A549 (cell line): ENCODE measurements around the gene SUOX. TPM values are rescaled to one million over a fixed set of nuclear protein-coding genes. Genes with fewer than 3 reads are reported as not detected.

Source experiments
- ATAC-seq, 2 experiments: fragments of 200-7000 bp in 1 of 2; fragments of >200 bp in 1 of 2; cut with Nextera tagmentation in 1 of 2; cut with Tn5 transposase in 1 of 2; 3 replicates each; pipeline versions ENCODE4 v1.8.0 to v1.9.1; 2018 to 2020; ENCODE audit warnings: mild to moderate bottlenecking in 1 of 2, moderate library complexity in 1 of 2
- CTCF ChIA-PET: fragments of 300-600 bp; sonication (Branson Sonifier 250); formaldehyde crosslinking; extraction: SDS; loops from one replicate; lab custom pipeline; 2021; ENCODE audit warnings: antibody characterized with exemption, inconsistent platforms; lab: Yijun Ruan, JAX
- POLR2A ChIA-PET: fragments of 350-600 bp; formaldehyde crosslinking; extraction: SDS; loops from one replicate; lab custom pipeline; 2021; ENCODE audit warnings: antibody characterized with exemption, inconsistent platforms; lab: Yijun Ruan, JAX
- DNase-seq, 2 experiments: peaks; one replicate each; pipeline versions ENCODE4 v3.0.0 to v3.0.0-alpha.2; 2011 to 2016; ENCODE audit warnings: low read depth in 1 of 2, low spot score in 1 of 2
- FAIRE-seq: peaks from 2 replicates; lab custom pipeline; 2011; peaks lifted over from hg19 to GRCh38; lab: Jason Lieb, UNC
- H3K27ac ChIP-seq, 2 experiments: fragments of >200 bp; sonication (Bioruptor Twin); formaldehyde crosslinking; 3 replicates each; pipeline ENCODE4 v1.5.1; 2016 to 2017
- H3K4me1 ChIP-seq: fragments of >200 bp; sonication (Bioruptor Twin); formaldehyde crosslinking; 3 replicates; pipeline ENCODE4 v1.6.1; 2016
- H3K4me2 ChIP-seq: fragments of >200 bp; sonication (Bioruptor Twin); formaldehyde crosslinking; 3 replicates; pipeline ENCODE4 v1.6.1; 2016
- H3K4me3 ChIP-seq: fragments of >200 bp; sonication (Bioruptor Twin); formaldehyde crosslinking; 3 replicates; pipeline ENCODE4 v1.5.1; 2016
- H3K9me3 ChIP-seq: fragments of >200 bp; sonication (Bioruptor Twin); formaldehyde crosslinking; 3 replicates; pipeline ENCODE4 v1.6.1; 2016
- CBX8 ChIP-seq: fragments of 200-600 bp; sonication (generic); IDR thresholded peaks from 2 replicates; pipeline ENCODE4 v1.6.1; 2016
- CEBPB ChIP-seq, 2 experiments: fragments of >200 bp in 1 of 2; sonication (Bioruptor Twin) in 1 of 2; formaldehyde crosslinking in 1 of 2; IDR thresholded peaks; 2 replicates each; pipeline ENCODE4 v1.6.1; 2012 to 2016
- CHD2 ChIP-seq: fragments of 150-350 bp; IDR thresholded peaks from 2 replicates; pipeline ENCODE4 v1.6.1; 2014; ENCODE audit warnings: low read length; ENCODE audit not compliant: partially characterized antibody
- EHMT2 ChIP-seq: fragments of 200-600 bp; sonication (generic); IDR thresholded peaks from 2 replicates; pipeline ENCODE4 v1.6.1; 2016; ENCODE audit warnings: antibody characterized with exemption, low read depth, mild to moderate bottlenecking, moderate library complexity
- ESRRA ChIP-seq: fragments of 150-350 bp; IDR thresholded peaks from 2 replicates; pipeline ENCODE4 v1.6.1; 2014; ENCODE audit warnings: mild to moderate bottlenecking, low read length, borderline replicate concordance
- FOSB ChIP-seq: fragments of 250-450 bp; sonication (Bioruptor Pico); IDR thresholded peaks from 2 replicates; pipeline ENCODE4 v1.5.0; 2020; ENCODE audit warnings: mild to moderate bottlenecking, moderate library complexity
- HDAC2 ChIP-seq: fragments of 200-600 bp; sonication (generic); IDR thresholded peaks from 2 replicates; pipeline ENCODE4 v1.6.1; 2016
- HES2 ChIP-seq: fragments of >200 bp; sonication (Bioruptor Twin); formaldehyde crosslinking; IDR thresholded peaks from 2 replicates; pipeline ENCODE4 v1.6.1; 2016
- HMGXB4 ChIP-seq: fragments of 250-450 bp; sonication (Bioruptor Pico); IDR thresholded peaks from 2 replicates; pipeline ENCODE4 v1.5.0; 2021; ENCODE audit warnings: mild to moderate bottlenecking, moderate library complexity, borderline replicate concordance
- HOXB5 ChIP-seq: fragments of 250-450 bp; sonication (Bioruptor Pico); IDR thresholded peaks from 2 replicates; pipeline ENCODE4 v1.5.0; 2020; ENCODE audit warnings: mild to moderate bottlenecking, moderate library complexity
- KDM5A ChIP-seq: fragments of 200-600 bp; sonication (generic); IDR thresholded peaks from 2 replicates; pipeline ENCODE4 v1.6.1; 2016; ENCODE audit warnings: antibody characterized with exemption, mild to moderate bottlenecking
- MAZ ChIP-seq: fragments of 150-350 bp; IDR thresholded peaks from 2 replicates; pipeline ENCODE4 v1.6.1; 2014; ENCODE audit warnings: antibody characterized with exemption, low read depth, low read length, borderline replicate concordance
- NFE2L2 ChIP-seq: fragments of 150-350 bp; conservative IDR thresholded peaks from 2 replicates; pipeline ENCODE4 v1.6.1; 2014; ENCODE audit warnings: low read length
- NPAS2 ChIP-seq: fragments of 250-450 bp; sonication (Bioruptor Pico); IDR thresholded peaks from 2 replicates; pipeline ENCODE4 v1.8.0; 2022; ENCODE audit warnings: mild to moderate bottlenecking, moderate library complexity, borderline replicate concordance
- PBX3 ChIP-seq: IDR thresholded peaks from 2 replicates; pipeline ENCODE4 v1.6.1; 2012
- PHF8 ChIP-seq: fragments of 200-600 bp; sonication (generic); IDR thresholded peaks from 2 replicates; pipeline ENCODE4 v1.6.1; 2016; ENCODE audit warnings: low read depth, mild to moderate bottlenecking, antibody characterized with exemption, moderate library complexity, borderline replicate concordance
- SMC3 ChIP-seq: fragments of >200 bp; sonication (Bioruptor Twin); formaldehyde crosslinking; IDR thresholded peaks from 3 replicates; pipeline ENCODE4 v1.6.1; 2018; ENCODE audit warnings: inconsistent platforms
- SREBF2 ChIP-seq: fragments of 450-650 bp; IDR thresholded peaks from 2 replicates; pipeline ENCODE4 v1.6.1; 2014; ENCODE audit warnings: mild to moderate bottlenecking, moderate library complexity
- TP53 ChIP-seq: fragments of 250-450 bp; sonication (Bioruptor Pico); IDR thresholded peaks from 2 replicates; pipeline ENCODE4 v1.5.0; 2021; ENCODE audit warnings: mild to moderate bottlenecking, moderate library complexity
- USF2 ChIP-seq: fragments of 450-650 bp; IDR thresholded peaks from 2 replicates; pipeline ENCODE4 v1.6.1; 2014; ENCODE audit warnings: antibody characterized with exemption
- ZFP36 ChIP-seq: fragments of 450-650 bp; IDR thresholded peaks from 2 replicates; pipeline ENCODE4 v1.6.1; 2014; ENCODE audit warnings: borderline replicate concordance; ENCODE audit not compliant: partially characterized antibody
- ZSCAN20 ChIP-seq: fragments of 250-450 bp; sonication (Bioruptor Pico); IDR thresholded peaks from 2 replicates; pipeline ENCODE4 v1.8.0; 2022; ENCODE audit warnings: mild to moderate bottlenecking, moderate library complexity
- WGBS: methylation state at CpG from one replicate; pipeline ENCODE4 v1.1.6; 2017; ENCODE audit errors: missing lambda C conversion rate; 5-methylcytosine and 5-hydroxymethylcytosine counted together
- polyA plus RNA-seq, 4 experiments: library from polyadenylated mRNA; depleted of rRNA in 3 of 4; stranded (reverse); fragments of >200 nt; fragmentation: RNase III in 1 of 4; extraction: RNeasy Plus Mini Kit Qiagen cat#74134 plus additional on column Dnase treatment in 1 of 4; gene quantifications; 2 replicates in 3 of 4; 3 replicates in 1 of 4; pipeline ENCODE4 v1.2.3, GENCODE V29; 2011 to 2017

The SUOX gene
- polyA plus RNA-seq, 2 of the 4 experiments (the other 2 are of a cell fraction): 13.6 to 15.6 TPM

- TF ChIP-seq PBX3 (no peak), NPAS2 (CRISPR knock-in tag) (no peak)
- WGBS: 36% methylated on average over 2 of the region's 2 CpGs
- H3K4me1 ChIP-seq: peaks cover 8% of the 10 kb centered on the region
- ChIA-PET POLR2A (no interaction called here), CTCF (interaction anchor here (0.7 to 2.0 kb wide), 6 partner anchors 9 to 300 kb away, joined by 3 to 8 read pairs (median 4); no protein-coding TSS in a partner anchor)
- no peak overlapping the region for H3K27ac ChIP-seq
- H3K4me3 ChIP-seq: no peak overlapping the region
- no peak for FAIRE-seq
- H3K9me3 ChIP-seq: no peaks in the 10 kb centered on the region
- no peak for DNase-seq
- ATAC-seq: no peak
- no peak overlapping the region for H3K4me2 ChIP-seq
These were observed 41.1 kb downstream of the SUOX start for GRCh38 chr12:56038022-56038655.

- ATAC-seq (no peak), FAIRE-seq (no peak), DNase-seq (no peak)
- POLR2A ChIA-PET: no interaction called here
- H3K4me2 ChIP-seq: no peak overlapping the region
- no peak for TF ChIP-seq HES2
- TF ChIP-seq TP53 (CRISPR knock-in tag): no peak
- no peak for TF ChIP-seq CHD2
- no peak for TF ChIP-seq PHF8
- no peak for TF ChIP-seq NFE2L2
- TF ChIP-seq, all 56 proteins: peak for 0
- Histone ChIP-seq H3K27ac (peak overlapping the region in 1 of 2 experiments; percentile 99; a peak in 1 of 6 replicates), H3K4me1 (peaks cover 16% of the 10 kb centered on the region), H3K4me3 (no peak overlapping the region), H3K9me3 (no peaks in the 10 kb centered on the region)
- CTCF ChIA-PET: interaction anchor here (0.8 to 2.1 kb wide), 15 partner anchors 10 to 315 kb away, joined by 3 to 26 read pairs (median 3); partner anchors contain the start of genes RAB5B and SUOX
- 91% methylated on average over 1 of the region's 1 CpG for WGBS
These were observed 43.1 kb downstream of the SUOX start for GRCh38 chr12:56040151-56040550.

GRCh38 chr12:56040963-56041551 lies 44.0 kb downstream of the SUOX start:
- peaks cover 16% of the 10 kb centered on the region for H3K4me1 ChIP-seq
- DNase-seq (no peak), ATAC-seq (peak in 1 of 2 experiments; percentile 51; a peak in 4 of 6 replicates), FAIRE-seq (no peak)
- ChIA-PET CTCF (interaction anchor here (0.7 to 2.1 kb wide), 14 partner anchors 11 to 85 kb away, joined by 3 to 26 read pairs (median 3); partner anchors contain the start of genes RAB5B and SUOX), POLR2A (interaction anchor here (0.6 to 0.7 kb wide), 2 partner anchors 23 to 212 kb away, joined by 3 read pairs; no protein-coding TSS in a partner anchor)
- peak overlapping the region; percentile 84 for H3K4me2 ChIP-seq
- no peaks in the 10 kb centered on the region for H3K9me3 ChIP-seq
- 36% methylated on average over 14 of the region's 14 CpGs for WGBS
- peak overlapping the region; percentile 74 for H3K4me3 ChIP-seq
- TF ChIP-seq MAZ (no peak), CHD2 (no peak), ESRRA (no peak), HDAC2 (no peak), USF2 (no peak), SMC3 (no peak), HMGXB4 (CRISPR knock-in tag) (no peak), SREBF2 (no peak), EHMT2 (no peak), ZFP36 (no peak), HES2 (no peak), CBX8 (no peak), FOSB (CRISPR knock-in tag) (no peak), KDM5A (no peak), HOXB5 (CRISPR knock-in tag) (no peak), CEBPB (IDR thresholded peaks at IDR 0.05) (no peak), ZSCAN20 (CRISPR knock-in tag) (no peak)
- peak overlapping the region; percentile 90 to 99 for H3K27ac ChIP-seq
